NT2/D1 (cell line): Measurements from ENCODE around the gene MLPH.
"Not testable (repeated sequence)": the region's sequence is repeated elsewhere in the genome, so short reads cannot be mapped to it uniquely, and the experiment has no call there.

Experiments used
- DNase-seq: peaks from one replicate; pipeline ENCODE4 v3.0.0-alpha.2; 2011; ENCODE audit warnings: low read depth, low spot score
- H3K27me3 ChIP-seq: 2 replicates; pipeline ENCODE4 v1.6.0; 2011; ENCODE audit warnings: mild to moderate bottlenecking; ENCODE audit not compliant: insufficient read length, insufficient read depth
- H3K36me3 ChIP-seq: 2 replicates; pipeline ENCODE4 v1.6.1; 2011; ENCODE audit warnings: mild to moderate bottlenecking, low read length, mixed read lengths; ENCODE audit not compliant: insufficient read depth, insufficient read length
- H3K4me1 ChIP-seq: 2 replicates; pipeline ENCODE4 v1.5.1; 2011; ENCODE audit not compliant: insufficient read depth, insufficient read length
- H3K4me3 ChIP-seq: 2 replicates; pipeline ENCODE4 v1.5.1; 2011; ENCODE audit warnings: low read depth; ENCODE audit not compliant: insufficient read length
- H3K9ac ChIP-seq: 2 replicates; pipeline ENCODE4 v1.6.0; 2011; ENCODE audit warnings: low read depth; ENCODE audit not compliant: insufficient read length
- H3K9me3 ChIP-seq: 2 replicates; pipeline ENCODE4 v1.5.1; 2011; ENCODE audit warnings: mild to moderate bottlenecking, low read length; ENCODE audit not compliant: insufficient read depth
- SUZ12 ChIP-seq: IDR thresholded peaks from 2 replicates; pipeline ENCODE4 v1.6.1; 2011; ENCODE audit not compliant: insufficient read length, insufficient read depth; ENCODE audit errors: extremely low read depth
- YY1 ChIP-seq: IDR thresholded peaks from 2 replicates; pipeline ENCODE4 v1.6.1; 2011; ENCODE audit not compliant: insufficient read length, insufficient read depth
- ZNF274 ChIP-seq: IDR thresholded peaks from 2 replicates; pipeline ENCODE4 v1.6.1; 2011; ENCODE audit warnings: mild to moderate bottlenecking, low read depth, low read length

MLPH gene

GRCh38 chr2:237458519-237458918 lies 28.5 kb upstream of the MLPH start:
- no peak overlapping the region for H3K4me3 ChIP-seq
- no peaks in the 10 kb centered on the region for H3K27me3 ChIP-seq
- H3K9ac ChIP-seq: no peak overlapping the region
- TF ChIP-seq YY1 (no peak), SUZ12 (no peak), ZNF274 (no peak)
- peaks cover 4% of the 10 kb centered on the region; the same call in 1 of the 2 replicates for H3K9me3 ChIP-seq
- H3K4me1 ChIP-seq: peaks cover 3% of the 10 kb centered on the region
- no peak for DNase-seq
- no peaks in the 10 kb centered on the region for H3K36me3 ChIP-seq

- Histone ChIP-seq H3K9ac (no peak overlapping the region), H3K27me3 (no peaks in the 10 kb centered on the region), H3K4me1 (peaks cover 3% of the 10 kb centered on the region), H3K4me3 (no peak overlapping the region), H3K36me3 (no peaks in the 10 kb centered on the region), H3K9me3 (peaks cover 4% of the 10 kb centered on the region; the same call in 1 of the 2 replicates)
- no peak for DNase-seq
- TF ChIP-seq SUZ12 (no peak), YY1 (no peak), ZNF274 (no peak)
These were observed 27.8 kb upstream of the MLPH start for GRCh38 chr2:237459226-237459625.

- no peak overlapping the region for H3K9ac ChIP-seq
- peaks cover 4% of the 10 kb centered on the region; the same call in 1 of the 2 replicates for H3K9me3 ChIP-seq
- H3K36me3 ChIP-seq: no peaks in the 10 kb centered on the region
- TF ChIP-seq SUZ12 (no peak), ZNF274 (no peak), YY1 (no peak)
- peaks cover 3% of the 10 kb centered on the region for H3K4me1 ChIP-seq
- no peak for DNase-seq
- no peak overlapping the region for H3K4me3 ChIP-seq
- no peaks in the 10 kb centered on the region for H3K27me3 ChIP-seq
These were observed 27.3 kb upstream of the MLPH start for GRCh38 chr2:237459741-237460174.

- Histone ChIP-seq H3K4me1 (no peaks in the 10 kb centered on the region), H3K4me3 (no peak overlapping the region), H3K9me3 (no peaks in the 10 kb centered on the region), H3K9ac (no peak overlapping the region), H3K27me3 (no peaks in the 10 kb centered on the region), H3K36me3 (no peaks in the 10 kb centered on the region)
- TF ChIP-seq ZNF274 (no peak), SUZ12 (no peak), YY1 (no peak)
- no peak for DNase-seq
These were observed 22.2 kb upstream of the MLPH start for GRCh38 chr2:237464757-237465391.

GRCh38 chr2:237465515-237466148 lies 21.4 kb upstream of the MLPH start:
- Histone ChIP-seq H3K4me3 (no peak overlapping the region), H3K9me3 (no peaks in the 10 kb centered on the region), H3K27me3 (no peaks in the 10 kb centered on the region), H3K36me3 (no peaks in the 10 kb centered on the region), H3K4me1 (no peaks in the 10 kb centered on the region), H3K9ac (no peak overlapping the region)
- no peak for DNase-seq
- no peak for TF ChIP-seq ZNF274
- no peak for TF ChIP-seq SUZ12
- TF ChIP-seq YY1: no peak

- peaks cover under 1% of the 10 kb centered on the region for H3K4me1 ChIP-seq
- H3K36me3 ChIP-seq: no peaks in the 10 kb centered on the region
- DNase-seq: no peak
- no peak overlapping the region for H3K4me3 ChIP-seq
- TF ChIP-seq ZNF274 (no peak), YY1 (no peak), SUZ12 (no peak)
- H3K27me3 ChIP-seq: no peaks in the 10 kb centered on the region
- H3K9ac ChIP-seq: no peak overlapping the region
- H3K9me3 ChIP-seq: no peaks in the 10 kb centered on the region
These were observed 20.8 kb upstream of the MLPH start for GRCh38 chr2:237466211-237466610.

GRCh38 chr2:237467447-237468179 lies 19.4 kb upstream of the MLPH start:
- Histone ChIP-seq H3K9me3 (no peaks in the 10 kb centered on the region), H3K4me3 (no peak overlapping the region), H3K9ac (no peak overlapping the region), H3K27me3 (no peaks in the 10 kb centered on the region), H3K36me3 (no peaks in the 10 kb centered on the region), H3K4me1 (peaks cover 9% of the 10 kb centered on the region)
- TF ChIP-seq ZNF274 (no peak), SUZ12 (no peak), YY1 (no peak)
- DNase-seq: no peak

GRCh38 chr2:237469410-237469809 lies 17.6 kb upstream of the MLPH start:
- not testable (repeated sequence) for H3K9me3 ChIP-seq, H3K4me3 ChIP-seq, H3K27me3 ChIP-seq, H3K36me3 ChIP-seq, DNase-seq, H3K9ac ChIP-seq
- H3K4me1 ChIP-seq: peaks cover 11% of the 10 kb centered on the region
